Measurements from ENCODE around the gene MGMT.

Gene MGMT

DNA sequence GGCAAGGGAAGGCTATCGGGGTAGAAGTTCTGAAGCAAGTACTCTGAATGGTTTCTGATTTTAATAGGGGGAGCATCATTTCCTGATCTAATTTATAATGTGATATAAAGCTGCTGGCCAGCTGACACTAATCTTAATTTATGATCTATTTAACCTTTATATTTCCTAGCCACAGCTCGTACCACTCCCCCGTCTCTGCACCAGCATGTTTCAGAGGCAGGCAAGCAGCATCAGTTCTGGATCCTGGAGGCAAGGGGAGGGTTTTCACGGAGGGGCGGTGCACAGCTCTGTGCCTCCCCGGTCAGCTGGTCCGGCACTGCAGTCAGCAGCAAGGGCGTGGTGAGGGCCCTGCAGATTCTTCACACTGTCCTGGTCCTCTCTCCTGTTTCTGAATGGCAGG, 30.0 kb downstream of the MGMT start:
- DNase-seq = no peak

DNA sequence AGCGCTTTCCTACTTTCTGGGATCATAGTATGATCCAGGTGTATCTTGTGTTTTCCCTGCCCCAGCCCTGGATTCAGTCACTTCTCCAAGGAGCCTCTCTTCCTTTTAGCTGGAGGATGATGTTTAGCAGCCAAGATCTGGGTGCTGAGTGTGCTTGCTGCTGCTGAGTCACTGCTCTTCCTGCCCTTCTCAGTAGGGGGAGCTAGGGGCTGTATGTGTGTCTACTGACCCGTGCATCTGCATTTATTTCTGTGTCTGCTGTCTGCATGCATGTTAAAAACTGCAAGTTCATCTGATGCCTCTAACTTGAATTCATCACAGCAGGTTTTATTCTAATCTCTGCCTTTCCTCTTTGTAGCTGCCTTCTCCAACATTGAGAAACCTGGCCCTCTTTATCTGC, 31.6 kb downstream of the MGMT start:
- DNase-seq = no peak

DNA sequence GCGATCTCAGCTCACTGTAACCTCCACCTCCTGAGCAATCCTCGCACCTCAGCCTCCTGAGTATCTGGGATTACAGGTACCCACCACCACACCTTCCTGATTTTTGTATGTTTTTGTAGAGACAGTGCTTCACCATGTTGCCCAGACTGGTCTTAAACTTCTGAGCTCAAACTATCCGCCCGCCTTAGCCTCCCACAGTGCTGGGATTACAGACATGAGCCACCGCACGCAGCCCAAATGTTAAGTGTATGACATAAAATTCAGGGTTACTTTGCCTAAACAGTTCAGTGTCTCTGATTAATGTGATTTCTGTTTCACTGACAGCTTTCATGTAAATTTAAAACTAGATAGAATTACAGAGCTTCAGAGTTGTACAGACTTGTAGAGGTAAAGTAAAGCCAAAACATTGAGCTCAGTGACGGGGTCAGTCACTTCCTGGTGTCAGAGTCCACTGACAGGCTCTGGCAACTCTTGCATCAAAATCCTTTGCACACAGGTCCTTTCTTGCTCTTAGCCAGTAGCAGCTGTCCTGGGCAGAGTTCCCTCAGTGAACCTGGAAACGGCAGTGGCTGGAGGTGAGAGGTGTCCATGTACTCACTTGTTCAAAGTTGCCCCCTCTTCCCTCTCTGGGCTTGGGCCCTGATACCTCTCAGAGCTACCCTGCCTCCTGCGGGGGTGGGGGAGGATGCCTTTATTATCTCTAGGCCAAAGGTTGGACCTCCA, 33.7 kb downstream of the MGMT start:
- DNase-seq = no peak

DNA sequence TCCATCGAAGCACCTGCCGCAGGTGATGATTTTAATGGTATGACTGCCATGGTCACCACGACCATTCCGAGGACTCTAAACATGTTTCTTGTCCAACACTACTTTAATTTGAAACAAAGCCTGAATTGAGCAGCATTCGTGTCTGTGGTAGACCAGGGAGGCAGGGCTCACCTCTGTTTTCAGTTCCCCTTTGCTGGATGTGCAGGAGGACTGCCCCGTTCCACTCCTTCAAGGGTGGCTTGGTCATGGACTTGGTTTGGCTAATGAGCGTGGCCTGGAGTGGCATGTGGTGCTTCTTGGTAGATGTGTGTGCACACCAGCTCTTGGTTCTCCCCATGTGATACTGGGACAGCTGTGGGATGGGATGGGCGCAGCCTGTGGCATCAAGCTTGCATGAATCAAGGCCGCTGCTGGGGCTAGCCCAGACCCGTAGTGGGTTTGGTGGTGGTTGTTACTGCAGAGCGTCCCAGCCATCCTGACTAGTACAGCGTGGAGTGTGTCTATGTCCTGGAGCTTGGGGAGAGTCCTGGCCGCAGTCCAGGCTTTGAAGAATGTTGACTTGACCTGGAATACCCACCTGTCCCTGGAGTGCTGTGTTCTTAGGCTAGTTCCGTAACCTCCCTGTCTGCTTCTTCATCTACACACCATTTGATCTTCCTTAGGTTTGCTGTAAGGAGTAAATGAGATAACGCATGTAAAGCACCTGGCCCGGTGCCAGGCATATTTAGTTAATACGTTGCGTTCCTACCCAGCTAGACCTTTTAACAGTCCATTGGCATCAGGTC, 34.8 kb downstream of the MGMT start:
- no peak for DNase-seq

DNA sequence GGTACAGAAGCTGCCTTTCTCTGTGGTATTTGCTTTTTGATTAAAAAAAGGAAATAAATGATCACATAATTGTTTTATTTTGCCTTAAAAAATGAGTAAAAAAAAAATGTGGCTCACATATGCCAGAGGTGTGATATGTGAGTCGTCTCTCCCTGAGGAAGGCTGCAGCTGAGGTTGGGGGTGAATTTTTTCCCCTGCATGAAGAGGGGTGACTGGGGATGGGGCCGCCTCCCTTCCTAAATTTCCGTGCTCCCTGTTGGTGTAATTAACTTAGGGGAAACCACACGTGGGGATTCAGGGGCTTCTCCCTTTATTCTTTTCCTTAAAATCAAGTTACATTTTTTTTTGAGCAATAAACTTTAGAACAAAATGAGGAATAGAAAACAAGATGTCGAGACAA, 35.4 kb downstream of the MGMT start:
- no peak for DNase-seq

DNA sequence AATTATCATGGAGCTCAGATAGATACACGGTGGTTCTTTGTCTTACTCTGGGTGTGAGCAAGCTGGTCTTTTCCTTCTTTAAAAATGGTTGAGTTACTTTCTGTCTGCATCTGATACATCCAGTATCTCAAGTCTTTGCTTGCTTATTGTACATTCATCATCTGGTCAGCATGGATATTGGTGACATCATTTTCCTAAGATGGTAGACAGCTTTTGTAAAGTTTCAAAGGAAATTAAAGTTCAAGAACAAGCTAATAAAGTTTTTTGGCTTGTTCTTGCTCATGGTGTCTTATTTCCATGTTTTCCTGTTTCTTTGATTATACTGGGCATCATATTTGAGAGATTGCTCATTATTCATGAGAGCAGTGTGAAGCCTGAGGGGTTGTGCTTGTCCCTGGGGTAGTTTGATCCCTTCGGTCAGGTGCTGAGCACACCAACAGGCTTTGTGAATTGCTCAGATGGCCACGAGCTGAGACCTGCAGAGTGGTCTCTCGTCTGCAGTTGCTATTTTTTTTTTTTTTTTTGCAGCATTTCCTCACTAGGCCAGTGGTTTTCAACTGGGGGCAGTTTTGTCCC, 38.5 kb downstream of the MGMT start:
- no peak for DNase-seq

DNA sequence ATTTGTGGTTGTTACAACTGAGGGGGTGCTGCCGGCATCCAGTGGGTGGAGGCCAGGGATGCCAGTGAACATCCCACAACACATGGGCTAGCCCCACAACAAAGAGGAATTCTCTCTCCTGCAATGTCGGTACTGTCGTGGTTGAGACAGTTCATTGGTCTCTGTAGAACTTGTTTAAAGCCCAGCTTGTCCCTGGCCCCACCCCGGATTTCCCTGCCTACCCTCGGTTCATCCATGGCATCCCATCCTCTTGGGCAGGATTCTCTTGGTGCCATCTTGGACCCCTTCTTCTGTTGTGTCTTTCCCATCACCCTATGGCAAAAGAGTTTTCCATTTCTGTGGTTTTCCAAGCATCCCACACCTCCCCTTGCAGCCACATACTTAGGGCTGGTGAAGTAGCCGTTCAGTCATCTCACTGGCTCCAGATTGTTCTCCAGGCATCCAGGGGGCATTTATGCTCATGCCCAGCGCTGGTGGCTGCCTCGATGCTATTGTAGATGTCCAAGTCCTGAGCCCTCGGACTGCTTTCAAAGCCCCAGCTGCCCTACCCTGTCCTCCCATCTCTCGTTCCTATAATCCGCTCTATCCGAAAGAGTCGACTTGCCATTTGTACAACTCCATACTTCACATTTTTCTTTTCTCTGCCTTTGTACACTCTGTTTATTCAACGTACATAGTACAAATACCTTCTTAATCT, 39.2 kb downstream of the MGMT start:
- DNase-seq = no peak

DNA sequence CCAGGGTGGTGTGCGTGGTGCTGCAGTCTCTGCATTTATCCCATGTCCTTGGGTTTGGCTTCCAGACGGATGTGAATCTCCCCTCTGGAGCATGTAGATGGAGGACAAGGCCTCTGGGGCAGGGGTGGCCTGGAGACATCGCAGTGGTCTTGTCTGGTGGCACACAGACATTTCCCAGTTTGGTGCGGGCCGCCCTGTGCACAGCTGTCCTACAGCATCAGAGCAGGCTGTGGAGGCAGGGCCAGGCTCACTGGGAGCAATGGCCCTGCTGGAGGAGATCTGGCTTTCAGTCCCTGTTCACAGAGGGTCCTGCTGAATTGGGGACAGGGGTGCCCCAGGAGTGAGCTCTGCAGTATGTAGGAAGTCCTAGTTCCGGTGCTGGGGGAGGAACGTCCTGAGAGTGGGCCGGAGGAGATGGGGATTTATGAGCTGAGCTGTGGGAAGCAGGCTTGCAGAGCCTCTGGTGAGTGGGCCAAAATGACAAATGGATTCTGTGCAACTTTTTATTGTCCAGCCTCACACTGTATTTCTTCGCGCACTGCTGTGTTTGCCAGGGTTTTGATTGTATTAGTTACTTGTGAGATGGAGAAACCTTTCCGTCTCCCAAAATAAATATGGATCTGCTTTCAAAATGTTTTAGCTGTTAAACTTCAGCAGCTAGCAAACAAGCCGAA, 40.3 kb downstream of the MGMT start:
- DNase-seq = no peak

DNA sequence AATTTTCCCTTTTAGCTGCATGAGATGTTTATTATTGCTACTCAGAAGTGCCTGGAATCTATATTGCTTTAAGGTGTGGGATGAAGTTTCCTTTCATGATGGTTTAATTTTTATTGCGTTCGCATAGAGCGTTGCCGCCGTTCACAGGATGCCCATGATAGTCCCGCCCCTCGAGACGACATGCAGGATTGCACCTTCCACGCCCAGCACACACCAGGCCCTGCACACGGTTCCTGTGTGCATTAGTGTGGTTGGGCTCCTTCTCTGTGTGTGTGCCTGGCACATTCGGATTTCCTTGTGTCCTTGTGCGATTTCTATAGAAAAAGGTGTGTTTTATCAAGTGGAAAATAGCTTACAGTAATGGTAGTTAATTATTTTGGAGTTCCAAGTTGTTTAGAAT, 42.1 kb downstream of the MGMT start:
- no peak for DNase-seq

DNA sequence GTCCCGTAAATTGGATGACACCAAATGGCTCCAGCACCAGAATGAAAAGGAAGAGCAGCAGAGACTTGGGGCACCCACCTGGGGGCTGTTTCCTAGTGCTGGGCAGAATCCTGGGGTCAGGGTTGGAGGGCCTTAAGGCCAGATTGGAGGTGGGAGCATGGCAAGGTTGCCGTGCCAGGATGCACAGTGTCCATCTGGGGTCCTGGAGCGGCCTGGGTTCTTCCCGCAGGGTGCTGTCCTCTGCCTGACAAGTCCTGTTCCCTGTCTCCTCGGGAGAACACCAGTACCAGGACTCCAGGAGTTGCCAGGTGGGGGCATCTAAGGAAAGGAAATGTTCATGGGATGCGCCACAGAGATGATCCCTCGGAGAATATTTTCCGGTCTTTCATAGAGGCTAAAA, 42.8 kb downstream of the MGMT start:
- no peak for DNase-seq

DNA sequence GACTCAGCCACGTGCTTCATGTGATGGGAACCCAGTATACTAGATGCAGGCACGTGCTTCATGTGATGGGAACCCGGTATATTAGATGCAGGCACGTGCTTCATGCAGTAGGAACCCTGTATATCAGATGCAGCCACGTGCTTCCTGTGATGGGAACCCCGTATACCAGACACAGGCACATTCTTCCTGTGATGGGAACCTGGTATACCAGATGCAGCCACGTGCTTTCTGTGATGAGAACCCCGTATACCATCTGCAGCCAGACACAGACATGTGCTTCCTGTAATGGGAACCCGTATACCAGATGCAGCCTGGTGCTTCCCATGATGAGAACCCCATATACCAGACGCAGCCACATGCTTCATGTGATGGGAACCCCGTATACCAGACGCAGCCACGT, 44.0 kb downstream of the MGMT start:
- DNase-seq = no peak

DNA sequence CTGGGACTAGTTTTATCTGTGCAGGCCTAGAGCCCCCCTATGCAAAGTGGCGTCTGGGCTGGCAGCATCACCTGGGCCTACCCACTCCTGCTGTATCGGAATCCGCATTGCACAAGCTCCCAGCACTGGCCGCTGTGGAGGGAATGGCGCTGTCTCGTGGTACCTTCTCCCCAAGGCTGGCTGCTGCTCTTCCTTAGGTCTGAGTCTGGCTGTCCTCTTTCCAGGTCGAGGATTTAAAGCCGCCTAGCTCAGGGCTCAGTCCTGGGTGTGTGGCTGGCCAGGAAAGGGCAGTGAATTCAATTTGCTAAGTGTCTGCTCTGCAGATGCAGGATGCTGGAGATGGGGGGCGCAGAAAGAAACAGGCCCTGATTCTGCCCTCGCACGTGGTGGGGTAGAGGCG, 44.7 kb downstream of the MGMT start:
- DNase-seq = no peak

DNA sequence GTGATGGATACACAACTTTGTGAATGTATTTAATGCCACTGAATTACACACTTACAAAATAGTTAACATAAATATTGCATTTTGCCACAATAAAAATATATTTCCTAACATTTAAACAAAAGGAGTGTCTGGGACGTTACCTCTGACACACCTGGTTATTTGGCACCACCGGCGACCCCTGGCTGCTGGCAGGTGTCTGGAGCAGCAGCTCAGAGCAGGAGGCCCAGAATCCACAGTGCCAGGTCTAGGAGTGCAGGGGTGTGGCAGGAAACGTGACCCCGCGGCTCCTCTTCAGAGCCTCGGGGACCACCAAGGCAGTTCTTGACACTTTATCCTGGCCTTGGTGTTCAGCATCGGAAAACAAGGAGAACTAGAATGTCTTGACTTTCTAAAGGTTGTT, 46.3 kb downstream of the MGMT start:
- no peak for DNase-seq

DNA sequence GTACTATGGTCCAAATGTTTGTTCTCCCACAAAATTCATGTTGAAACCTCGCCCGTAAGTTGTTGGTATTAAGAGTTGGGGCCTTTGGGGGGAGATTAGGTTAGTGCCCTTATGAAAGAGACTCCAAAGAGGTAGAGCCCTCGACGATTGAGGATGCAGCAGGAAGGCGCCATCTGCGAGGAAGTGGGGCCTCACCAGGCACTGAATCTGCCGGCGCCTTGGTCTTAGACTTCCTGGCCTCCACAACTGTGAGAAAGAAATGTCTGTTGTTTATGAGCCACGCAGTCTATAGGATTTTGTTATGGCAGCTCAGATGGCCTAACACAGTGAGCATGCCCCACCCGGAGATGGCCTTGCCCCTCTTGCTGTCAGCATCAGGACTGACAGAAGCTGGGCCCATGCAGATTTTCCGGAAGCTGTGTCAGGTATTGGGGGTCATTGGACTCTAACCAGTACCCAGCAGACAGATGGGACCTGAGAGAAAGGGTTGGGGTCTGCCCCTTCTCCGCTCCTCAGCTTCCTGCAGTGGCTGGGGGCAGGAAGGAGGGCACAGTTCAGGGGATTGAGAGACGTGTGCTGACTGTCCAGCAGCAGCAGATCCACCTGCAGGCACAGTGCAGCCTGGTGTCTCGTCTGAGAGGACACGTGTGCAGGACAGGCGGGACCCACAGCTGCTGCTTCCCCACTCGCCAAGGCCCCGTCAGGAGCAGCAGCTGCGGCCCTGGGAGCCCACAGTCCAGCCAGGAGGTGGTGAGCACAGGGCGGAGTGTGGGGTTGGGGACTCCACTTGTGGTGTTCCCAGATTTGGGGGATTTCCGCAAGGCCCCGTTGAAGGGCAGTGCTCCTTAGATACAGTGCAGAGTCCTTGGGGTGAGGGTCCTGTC, 47.8 kb downstream of the MGMT start:
- no peak for DNase-seq

DNA sequence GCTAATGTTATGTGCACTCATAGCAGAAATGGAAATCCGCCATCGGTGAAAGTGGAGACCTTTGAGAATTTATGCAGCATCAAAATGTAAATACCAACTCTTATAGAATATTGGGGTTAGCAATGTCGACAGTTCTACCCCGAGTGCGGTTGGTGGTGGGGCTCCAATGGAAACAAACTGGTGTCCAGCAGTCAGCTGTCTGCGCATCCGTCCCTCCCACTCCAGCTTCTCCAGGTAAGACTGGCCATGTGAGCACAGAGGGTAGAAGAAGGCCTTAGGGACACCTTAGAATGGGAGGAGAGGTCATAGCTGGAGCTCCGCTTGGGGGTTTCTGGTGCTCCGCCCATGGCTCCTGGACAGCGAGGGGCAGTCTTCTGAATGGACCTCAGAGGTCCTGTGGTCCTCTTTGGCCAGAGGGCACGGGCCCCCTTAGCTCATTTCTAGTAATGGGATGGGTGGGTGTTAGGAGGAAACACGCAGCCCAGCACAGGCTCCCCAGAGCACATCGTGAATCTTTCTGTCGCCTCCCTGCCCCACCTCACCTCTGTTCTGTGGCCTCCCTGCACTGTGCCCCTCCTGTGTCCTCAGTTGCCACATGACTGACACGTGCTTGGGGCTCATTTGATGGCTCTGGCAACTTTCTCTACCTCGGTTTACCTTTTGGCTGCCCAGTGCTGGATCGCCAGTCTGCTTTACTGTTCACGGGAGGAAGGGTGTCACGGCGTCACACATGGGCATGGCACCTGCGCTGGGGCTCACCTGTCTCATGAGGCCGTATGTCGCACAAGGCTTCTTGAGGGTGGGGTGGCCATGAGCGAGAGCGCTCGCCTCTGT, 50.0 kb downstream of the MGMT start:
- no peak for DNase-seq

DNA sequence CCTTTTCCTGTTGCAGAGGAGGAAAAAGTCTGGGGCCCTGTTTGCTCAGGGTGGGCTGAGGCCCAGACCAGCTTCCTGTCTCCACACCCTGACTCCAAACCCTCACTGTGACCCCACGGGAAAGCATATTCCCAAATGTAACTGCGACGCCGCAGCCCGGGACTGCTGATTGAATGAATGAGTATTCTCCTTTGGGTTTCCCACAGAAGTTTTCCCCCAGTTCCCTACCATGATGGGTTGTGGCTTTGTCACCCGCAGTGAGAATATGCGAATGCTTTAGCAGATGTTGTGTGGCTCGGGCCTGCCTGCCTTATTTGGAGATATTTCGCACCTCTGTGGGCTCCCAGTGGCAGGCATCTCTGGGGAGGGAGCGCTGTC, 50.6 kb downstream of the MGMT start:
- no peak for DNase-seq

DNA sequence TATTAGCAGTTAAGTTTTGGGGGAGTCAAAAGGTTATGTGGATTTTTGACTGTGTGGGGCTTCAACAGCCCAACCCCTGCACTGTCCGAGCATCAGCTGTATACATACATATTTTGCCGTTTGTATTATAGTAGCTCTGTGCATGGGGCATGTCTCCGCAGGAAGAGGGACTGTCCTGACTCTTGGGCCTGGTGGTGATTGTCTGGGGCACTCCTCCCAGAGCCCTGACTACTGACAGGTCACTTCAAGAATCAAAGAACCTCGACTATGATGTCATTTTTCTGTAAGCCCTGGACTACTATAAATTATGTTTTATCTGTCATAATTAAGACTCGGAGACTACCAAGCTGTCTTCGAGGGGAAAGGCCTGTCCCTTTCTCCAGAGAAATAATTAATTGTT, 51.8 kb downstream of the MGMT start:
- DNase-seq = no peak

DNA sequence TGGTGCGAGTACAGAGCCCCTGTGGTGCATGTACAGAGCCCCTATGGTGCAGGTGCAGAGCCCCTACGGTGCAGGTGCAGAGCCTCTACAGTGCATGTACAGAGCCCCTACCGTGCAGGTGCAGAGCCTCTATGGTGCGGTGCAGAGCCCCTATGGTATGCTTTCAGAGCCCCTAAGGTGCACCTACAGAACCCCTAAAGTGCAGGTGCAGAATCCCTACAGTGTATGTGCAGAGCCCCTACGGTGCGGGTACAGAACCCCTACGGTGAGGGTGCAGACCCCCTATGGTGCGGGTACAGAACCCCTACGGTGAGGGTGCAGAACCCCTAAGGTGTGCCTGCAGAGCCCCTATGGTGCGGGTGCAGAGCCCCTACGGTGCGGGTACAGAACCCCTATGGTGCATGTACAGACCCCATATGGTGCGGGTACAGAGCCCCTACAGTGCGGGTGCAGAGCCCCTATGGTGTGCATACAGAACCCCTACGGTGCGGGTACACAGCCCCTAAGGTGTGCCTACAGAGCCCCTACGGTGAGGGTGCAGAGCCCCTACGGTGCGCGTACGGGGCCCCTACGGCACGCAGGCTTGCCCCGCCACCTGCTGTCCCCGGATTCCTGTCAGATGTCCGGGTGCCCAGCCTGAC, 53.5 kb downstream of the MGMT start:
- no peak for DNase-seq

DNA sequence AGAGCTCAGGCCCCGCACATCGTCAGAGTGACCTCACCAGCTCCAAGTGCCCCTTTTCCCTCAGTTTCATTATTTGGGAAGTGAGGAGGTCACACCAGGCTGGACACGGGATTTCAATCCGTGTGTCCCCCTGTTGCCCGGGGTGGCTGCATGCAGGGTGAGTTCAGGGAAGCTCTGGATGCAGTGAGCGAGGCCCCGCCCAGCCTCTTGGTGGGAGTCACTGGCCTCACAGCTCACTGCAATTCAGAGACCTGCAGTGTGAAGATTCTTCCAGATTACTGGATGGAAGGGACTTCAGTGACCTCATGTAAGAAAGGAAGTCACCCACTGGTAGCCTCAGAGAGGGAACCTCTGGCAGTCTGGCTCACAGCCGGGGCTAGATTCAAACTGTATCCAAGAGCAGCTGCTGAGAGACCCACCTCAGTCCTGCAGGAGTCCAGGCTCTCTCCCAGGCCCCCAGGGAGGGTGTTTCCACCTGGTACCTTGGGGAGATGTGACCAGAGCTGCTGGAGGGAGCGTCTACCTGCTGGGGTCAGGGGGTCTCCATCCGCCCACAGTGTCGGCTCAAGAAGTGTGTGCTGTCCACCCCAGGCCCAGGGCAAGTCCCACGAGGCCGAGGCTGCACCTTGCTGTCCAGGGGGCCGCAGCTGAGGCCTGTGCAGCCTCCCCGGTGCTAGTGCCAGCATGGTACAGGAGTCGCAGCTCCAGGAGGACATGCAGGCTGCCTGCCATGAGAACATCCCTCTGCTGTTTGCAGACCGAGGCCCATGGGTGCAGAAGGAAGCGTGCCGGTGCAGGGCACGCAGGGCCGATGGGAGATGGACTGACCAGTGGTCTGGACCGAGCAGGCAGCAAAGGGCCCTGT, 54.4 kb downstream of the MGMT start:
- no peak for DNase-seq
